CD4-positive, alpha-beta memory T cell (primary cell): ENCODE data around the gene C10orf90. TPM values are rescaled to one million over a fixed set of nuclear protein-coding genes. Genes with fewer than 3 reads are reported as not detected.

Experiments used
- CTCF ChIA-PET: fragments of 350-600 bp; sonication (Branson Sonifier 250); formaldehyde crosslinking; loops from one replicate; lab custom pipeline; 2021; ENCODE audit warnings: inconsistent platforms; ENCODE audit not compliant: partially characterized antibody; lab: Charles Lee
- POLR2A ChIA-PET: fragments of 350-600 bp; sonication (Branson Sonifier 250); formaldehyde crosslinking; loops from one replicate; lab custom pipeline; 2021; ENCODE audit not compliant: partially characterized antibody; lab: Charles Lee
- DNase-seq, 5 donors: peaks; one replicate each; pipeline versions ENCODE4 v3.0.0 to v3.0.0-alpha.2; 2020 to 2022; ENCODE audit warnings: mixed read lengths in 1 of 5
- H3K27ac ChIP-seq: one replicate; pipeline ENCODE4 v1.7.0; 2013; ENCODE audit warnings: low read depth, low read length
- H3K27me3 ChIP-seq: 2 replicates; pipeline ENCODE4 v1.7.0; 2013; ENCODE audit warnings: mild to moderate bottlenecking, low read length, moderate library complexity; ENCODE audit not compliant: insufficient read depth
- H3K36me3 ChIP-seq: 2 replicates; pipeline ENCODE4 v1.7.0; 2013; ENCODE audit warnings: mild to moderate bottlenecking, low read length, moderate library complexity; ENCODE audit not compliant: insufficient read depth
- H3K4me1 ChIP-seq: 2 replicates; pipeline ENCODE4 v1.7.0; 2013; ENCODE audit warnings: mild to moderate bottlenecking, low read length, moderate library complexity; ENCODE audit not compliant: insufficient read depth
- H3K4me3 ChIP-seq, 2 donors: one replicate each; pipeline ENCODE4 v1.7.0; 2013; ENCODE audit warnings: low read length in 2 of 2, mild to moderate bottlenecking in 1 of 2
- H3K9me3 ChIP-seq, 2 donors: one replicate each; pipeline ENCODE4 v1.7.0; 2013; ENCODE audit warnings: low read length in 2 of 2, control low read depth in 1 of 2; ENCODE audit not compliant: control insufficient read depth in 1 of 2
- H3K27ac Mint-ChIP-seq, 7 donors: one replicate each; pipeline ENCODE4 v1.8.0; 2020 to 2021; ENCODE audit warnings: mixed read lengths in 7 of 7, mild to moderate bottlenecking in 6 of 7, inconsistent platforms in 3 of 7, moderate library complexity in 3 of 7
- H3K27me3 Mint-ChIP-seq, 2 donors: one replicate each; pipeline ENCODE4 v1.8.0; 2020 to 2021; ENCODE audit warnings: mixed read lengths in 2 of 2
- H3K36me3 Mint-ChIP-seq, 2 donors: one replicate each; pipeline ENCODE4 v1.8.0; 2020 to 2021; ENCODE audit warnings: mixed read lengths in 2 of 2, inconsistent platforms in 1 of 2, mild to moderate bottlenecking in 1 of 2
- H3K4me1 Mint-ChIP-seq, 4 donors: one replicate each; pipeline ENCODE4 v1.8.0; 2020 to 2021; ENCODE audit warnings: mixed read lengths in 4 of 4, mild to moderate bottlenecking in 1 of 4
- H3K4me3 Mint-ChIP-seq, 8 donors: one replicate each; pipeline ENCODE4 v1.8.0; 2020 to 2021; ENCODE audit warnings: mixed read lengths in 8 of 8, mild to moderate bottlenecking in 7 of 8, moderate library complexity in 6 of 8, inconsistent platforms in 3 of 8
- H3K9me3 Mint-ChIP-seq, 8 donors: one replicate each; pipeline ENCODE4 v1.8.0; 2020 to 2021; ENCODE audit warnings: mixed read lengths in 8 of 8, mild to moderate bottlenecking in 5 of 8, inconsistent platforms in 3 of 8, moderate library complexity in 1 of 8
- intact Hi-C: fragments of 100-400 bp; cut with micrococcal nuclease; formaldehyde crosslinking; loops from one replicate; pipeline ENCODE4 v1.15.1; 2023
- polyA plus RNA-seq, 2 donors: library from polyadenylated mRNA; unstranded; fragments of 300-500 nt; fragmentation: Illumina TruSeq; gene quantifications; one replicate each; pipeline ENCODE4 v1.2.3, GENCODE V29; 2021
- total RNA-seq, 2 experiments: library from RNA; stranded (reverse); gene quantifications; one replicate each; pipeline ENCODE4 v1.2.3, GENCODE V29; 2021

The C10orf90 gene, protein sequence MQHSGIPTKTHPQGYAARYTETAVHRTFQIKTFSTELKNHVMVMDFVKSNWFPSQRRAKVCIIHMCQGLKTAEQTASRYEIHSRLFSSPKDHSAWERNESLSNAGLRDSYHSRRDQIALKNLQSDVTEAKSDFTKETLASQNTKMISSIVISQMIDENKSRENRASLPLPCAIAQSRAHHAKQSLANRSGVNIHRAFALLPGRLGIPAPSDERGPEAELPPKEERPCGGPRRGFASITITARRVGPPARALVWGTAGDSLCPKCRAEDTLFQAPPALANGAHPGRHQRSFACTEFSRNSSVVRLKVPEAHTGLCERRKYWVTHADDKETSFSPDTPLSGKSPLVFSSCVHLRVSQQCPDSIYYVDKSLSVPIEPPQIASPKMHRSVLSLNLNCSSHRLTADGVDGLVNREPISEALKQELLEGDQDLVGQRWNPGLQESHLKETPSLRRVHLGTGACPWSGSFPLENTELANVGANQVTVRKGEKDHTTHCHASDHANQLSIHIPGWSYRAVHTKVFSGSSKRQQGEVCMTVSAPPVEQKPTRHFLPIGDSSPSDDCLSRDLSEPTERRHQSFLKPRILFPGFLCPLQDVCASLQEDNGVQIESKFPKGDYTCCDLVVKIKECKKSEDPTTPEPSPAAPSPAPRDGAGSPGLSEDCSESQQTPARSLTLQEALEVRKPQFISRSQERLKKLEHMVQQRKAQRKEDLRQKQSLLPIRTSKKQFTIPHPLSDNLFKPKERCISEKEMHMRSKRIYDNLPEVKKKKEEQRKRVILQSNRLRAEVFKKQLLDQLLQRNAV
- total RNA-seq (not detected), polyA plus RNA-seq (not detected)

DNA sequence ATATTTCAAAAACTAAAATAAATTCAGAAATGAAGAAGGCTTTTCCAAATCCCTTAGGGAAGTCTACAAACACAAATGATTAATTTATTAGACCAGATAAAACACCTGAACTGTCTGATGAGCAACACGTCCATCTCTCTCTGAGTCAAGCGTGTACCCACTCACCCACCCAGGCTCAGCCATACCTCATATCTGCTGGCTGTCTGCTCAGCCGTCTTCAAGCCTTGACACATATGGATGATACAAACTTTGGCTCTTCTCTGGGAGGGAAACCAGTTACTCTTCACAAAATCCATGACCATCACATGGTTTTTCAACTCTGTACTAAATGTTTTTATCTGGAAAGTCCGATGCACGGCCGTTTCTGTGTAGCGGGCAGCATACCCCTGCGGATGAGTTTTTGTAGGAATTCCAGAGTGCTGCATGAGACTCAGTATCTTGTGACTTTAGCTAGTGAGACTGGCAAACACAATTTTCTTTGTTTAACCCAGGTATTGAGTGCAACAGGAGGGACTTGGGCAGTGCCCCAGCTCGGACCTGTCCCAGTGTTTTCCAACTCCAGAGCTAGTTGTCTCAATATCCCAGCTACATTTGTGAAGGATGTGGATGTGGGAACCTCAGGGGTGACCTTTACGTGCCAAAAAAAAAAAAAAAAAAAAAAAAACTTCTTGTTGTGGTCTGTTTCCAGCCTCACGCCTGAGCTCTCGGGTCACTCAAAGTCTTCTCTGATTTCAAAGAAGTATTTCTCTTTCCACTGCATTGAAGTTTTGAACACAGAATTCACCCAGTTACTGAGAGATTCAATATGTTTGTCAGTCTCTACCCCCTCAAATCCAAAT lies at the start of gene C10orf90:
Gene C10orf90, minus strand, starts transcription at position 638 of the 839 bp plus-strand sequence. Its CDS starts 213 bp downstream, at position 425.
- no peaks in the 10 kb centered on the region for H3K27me3 Mint-ChIP-seq
- H3K4me3 Mint-ChIP-seq: no peak within 1 kb of the TSS
- no peak within 1 kb of the TSS for H3K4me3 ChIP-seq
- no peaks in the 10 kb centered on the region for H3K36me3 ChIP-seq
- POLR2A ChIA-PET: no interaction called here
- H3K9me3 ChIP-seq: no peaks in the 10 kb centered on the region
- no peak within 1 kb of the TSS for H3K27ac ChIP-seq
- H3K27me3 ChIP-seq: no peaks in the 10 kb centered on the region
- CTCF ChIA-PET: no interaction called here
- H3K4me1 ChIP-seq: no peaks in the 10 kb centered on the region
- intact Hi-C loops: no loop called here
- peaks cover 0 to 7% (median 0%) of the 10 kb centered on the region in 8 donors for H3K9me3 Mint-ChIP-seq
- no peaks in the 10 kb centered on the region for H3K4me1 Mint-ChIP-seq
- no peak for DNase-seq
- no peak within 1 kb of the TSS for H3K27ac Mint-ChIP-seq
- H3K36me3 Mint-ChIP-seq: peaks cover 0 to 2% of the 10 kb centered on the region in 2 donors

DNA sequence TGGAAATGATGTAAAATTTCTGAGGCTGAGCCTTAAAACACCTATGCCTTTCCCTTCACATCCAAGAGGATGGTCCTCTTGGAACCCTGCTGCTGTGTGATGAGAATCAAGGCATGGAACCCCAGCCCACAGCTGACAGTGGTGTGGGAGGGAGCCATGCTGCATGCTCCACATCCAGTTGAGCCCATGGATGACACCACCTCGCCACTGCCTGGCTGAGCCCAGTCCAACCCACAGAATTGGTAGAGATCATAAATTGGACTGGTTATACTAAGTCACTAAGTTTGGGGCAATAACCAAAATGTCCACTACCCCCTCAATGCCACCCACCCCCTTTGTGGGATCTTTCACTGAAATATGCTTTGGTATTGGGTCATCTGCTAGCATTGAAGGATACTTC lies 45.9 kb upstream of the C10orf90 start:
- no peaks in the 10 kb centered on the region for H3K27me3 ChIP-seq
- Mint-ChIP-seq H3K27me3 (peaks cover 0 to 1% of the 10 kb centered on the region in 2 donors), H3K36me3 (no peaks in the 10 kb centered on the region), H3K27ac (no peak overlapping the region), H3K4me3 (no peak overlapping the region), H3K4me1 (peaks cover 0 to 5% (median 0%) of the 10 kb centered on the region in 4 donors), H3K9me3 (peaks cover 0 to 11% (median 2%) of the 10 kb centered on the region in 8 donors)
- no peak overlapping the region for H3K4me3 ChIP-seq
- no peaks in the 10 kb centered on the region for H3K4me1 ChIP-seq
- no peak overlapping the region for H3K27ac ChIP-seq
- CTCF ChIA-PET: no interaction called here
- no peak for DNase-seq
- no peaks in the 10 kb centered on the region for H3K36me3 ChIP-seq
- H3K9me3 ChIP-seq: no peaks in the 10 kb centered on the region
- POLR2A ChIA-PET: no interaction called here
- intact Hi-C loops: no loop called here

DNA sequence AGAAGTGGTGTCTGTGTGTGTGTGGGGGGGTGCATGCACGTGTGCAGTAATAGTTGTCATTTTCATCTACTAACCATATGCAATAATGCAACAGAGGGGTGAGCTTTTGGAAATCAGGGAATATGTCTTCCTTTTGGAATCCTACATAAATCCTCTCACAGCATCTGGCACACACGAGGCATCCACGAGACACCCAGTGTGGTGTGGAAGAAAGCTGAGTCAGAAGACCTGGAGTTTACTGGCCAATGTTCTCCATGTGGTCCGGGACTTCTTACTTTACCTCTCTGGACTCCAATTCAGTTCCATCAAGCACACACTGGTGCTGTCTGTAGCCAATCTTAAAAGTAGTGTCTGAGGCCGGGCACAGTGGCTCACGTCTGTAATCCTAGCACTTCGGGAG lies 43.1 kb upstream of the C10orf90 start:
- no peaks in the 10 kb centered on the region for H3K36me3 Mint-ChIP-seq
- peaks cover 0 to 13% (median 3%) of the 10 kb centered on the region in 8 donors for H3K9me3 Mint-ChIP-seq
- CTCF ChIA-PET: no interaction called here
- H3K4me1 ChIP-seq: no peaks in the 10 kb centered on the region
- no peak for DNase-seq
- intact Hi-C loops: no loop called here
- H3K4me3 Mint-ChIP-seq: no peak overlapping the region
- no peaks in the 10 kb centered on the region for H3K9me3 ChIP-seq
- no peak overlapping the region for H3K4me3 ChIP-seq
- H3K27me3 ChIP-seq: no peaks in the 10 kb centered on the region
- no peak overlapping the region for H3K27ac Mint-ChIP-seq
- peaks cover 0 to 1% of the 10 kb centered on the region in 2 donors for H3K27me3 Mint-ChIP-seq
- H3K4me1 Mint-ChIP-seq: peaks cover 0 to 5% (median 0%) of the 10 kb centered on the region in 4 donors
- H3K36me3 ChIP-seq: no peaks in the 10 kb centered on the region
- POLR2A ChIA-PET: no interaction called here
- H3K27ac ChIP-seq: no peak overlapping the region

DNA sequence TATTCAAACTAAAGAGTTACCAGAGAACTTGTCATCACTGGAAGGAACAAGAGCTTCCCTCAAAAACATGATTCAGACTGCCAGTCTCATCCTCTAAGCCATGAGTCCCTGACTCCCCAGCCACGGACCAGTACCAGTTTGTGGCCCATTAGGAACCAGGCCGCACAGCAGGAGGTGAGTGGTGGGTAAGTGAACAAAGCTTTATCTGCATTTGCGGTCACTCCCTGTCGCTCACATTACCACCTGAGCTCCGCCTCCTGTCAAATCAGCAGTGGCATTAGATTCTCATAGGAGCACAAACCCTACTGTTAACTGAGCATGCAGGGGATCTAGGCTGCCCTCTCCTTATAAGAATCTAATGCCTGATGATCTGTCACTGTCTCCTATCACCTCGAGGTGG lies 42.2 kb upstream of the C10orf90 start:
- Mint-ChIP-seq H3K9me3 (peaks cover 0 to 11% (median under 1%) of the 10 kb centered on the region in 8 donors), H3K36me3 (no peaks in the 10 kb centered on the region), H3K27me3 (peaks cover 0 to 1% of the 10 kb centered on the region in 2 donors), H3K4me3 (no peak overlapping the region), H3K4me1 (peaks cover 0 to 5% (median 0%) of the 10 kb centered on the region in 4 donors), H3K27ac (no peak overlapping the region)
- CTCF ChIA-PET: no interaction called here
- no peaks in the 10 kb centered on the region for H3K9me3 ChIP-seq
- H3K27me3 ChIP-seq: no peaks in the 10 kb centered on the region
- intact Hi-C loops: no loop called here
- no peak for DNase-seq
- H3K4me1 ChIP-seq: no peaks in the 10 kb centered on the region
- POLR2A ChIA-PET: no interaction called here
- H3K4me3 ChIP-seq: no peak overlapping the region
- H3K27ac ChIP-seq: no peak overlapping the region
- H3K36me3 ChIP-seq: no peaks in the 10 kb centered on the region

DNA sequence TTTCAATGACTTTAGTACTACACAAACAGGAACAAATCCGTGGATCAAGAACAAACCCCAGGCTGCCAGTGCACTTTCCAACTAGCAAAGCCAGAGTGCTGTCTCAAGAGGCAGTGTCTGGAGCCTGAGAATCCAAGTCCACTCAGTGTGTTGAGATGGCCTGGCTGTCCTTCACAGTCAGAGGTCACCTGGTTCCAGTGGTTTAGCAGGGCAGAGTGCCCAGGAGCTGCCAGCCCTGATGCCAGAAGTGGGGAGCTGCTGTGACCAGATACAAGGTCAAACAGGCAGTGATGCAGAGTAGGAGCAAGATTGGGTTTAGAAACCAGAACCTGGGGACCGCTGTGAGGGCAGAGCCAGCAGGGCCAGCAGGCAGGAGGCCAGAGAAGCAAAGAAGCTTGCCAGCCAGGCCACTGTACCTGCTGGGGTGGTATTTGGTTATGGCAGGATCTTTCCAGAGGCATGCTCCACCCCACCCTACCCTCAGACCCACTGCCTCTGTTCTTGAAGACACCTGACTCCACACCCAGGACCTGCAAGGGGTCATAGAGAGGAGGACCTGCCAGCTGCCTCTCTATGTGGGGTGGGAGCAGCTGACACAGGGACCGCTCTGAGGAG lies 35.6 kb upstream of the C10orf90 start:
- Histone ChIP-seq H3K36me3 (no peaks in the 10 kb centered on the region), H3K27ac (no peak overlapping the region), H3K9me3 (no peaks in the 10 kb centered on the region), H3K4me1 (no peaks in the 10 kb centered on the region), H3K4me3 (no peak overlapping the region), H3K27me3 (no peaks in the 10 kb centered on the region)
- peaks cover 0 to 5% (median 2%) of the 10 kb centered on the region in 8 donors for H3K9me3 Mint-ChIP-seq
- H3K27ac Mint-ChIP-seq: no peak overlapping the region
- no peak overlapping the region for H3K4me3 Mint-ChIP-seq
- CTCF ChIA-PET: no interaction called here
- intact Hi-C loops: no loop called here
- H3K27me3 Mint-ChIP-seq: no peaks in the 10 kb centered on the region
- no peaks in the 10 kb centered on the region for H3K36me3 Mint-ChIP-seq
- no peak for DNase-seq
- no peaks in the 10 kb centered on the region for H3K4me1 Mint-ChIP-seq
- POLR2A ChIA-PET: no interaction called here

DNA sequence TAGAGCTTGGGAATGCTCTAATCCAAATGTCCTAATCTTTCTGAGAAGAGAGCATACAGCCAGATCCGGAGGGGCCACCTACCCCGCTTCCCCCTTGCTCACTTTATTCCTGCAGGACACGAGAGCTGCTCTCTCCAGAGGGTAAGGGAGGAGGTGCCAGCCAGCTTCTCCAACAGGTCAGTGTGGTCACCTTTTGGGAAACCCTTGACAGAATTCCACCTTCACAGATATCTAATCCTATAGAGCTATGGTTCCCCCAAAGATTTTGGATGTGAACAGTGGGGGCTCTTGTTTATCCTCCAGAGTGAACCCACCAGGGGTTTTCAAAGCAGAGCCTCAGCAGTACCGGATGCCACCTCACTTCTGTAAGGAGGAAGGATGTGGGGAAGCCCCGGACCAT lies 34.6 kb upstream of the C10orf90 start:
- no peak overlapping the region for H3K27ac Mint-ChIP-seq
- CTCF ChIA-PET: no interaction called here

More for the DNA sequence above, 34.6 kb upstream of the C10orf90 start:
- no peak overlapping the region for H3K4me3 ChIP-seq
- no peaks in the 10 kb centered on the region for H3K27me3 ChIP-seq
- DNase-seq: no peak
- no peaks in the 10 kb centered on the region for H3K36me3 Mint-ChIP-seq
- H3K4me1 ChIP-seq: no peaks in the 10 kb centered on the region
- no peak overlapping the region for H3K27ac ChIP-seq
- intact Hi-C loops: no loop called here
- H3K4me3 Mint-ChIP-seq: no peak overlapping the region
- POLR2A ChIA-PET: no interaction called here
- peaks cover 0 to 5% (median 0%) of the 10 kb centered on the region in 8 donors for H3K9me3 Mint-ChIP-seq
- H3K9me3 ChIP-seq: no peaks in the 10 kb centered on the region
- no peaks in the 10 kb centered on the region for H3K27me3 Mint-ChIP-seq
- H3K4me1 Mint-ChIP-seq: no peaks in the 10 kb centered on the region
- H3K36me3 ChIP-seq: no peaks in the 10 kb centered on the region
